GM12878 (cell line): ENCODE results near the gene PODN. TPM values are rescaled to one million over a fixed set of nuclear protein-coding genes. Genes with fewer than 3 reads are reported as not detected.

Experiments used
- ATAC-seq: fragments of 200-7000 bp; cut with Tn5 transposase; 3 replicates; pipeline ENCODE4 v1.9.1; 2020; ENCODE audit warnings: mild to moderate bottlenecking, moderate library complexity
- BruUV-seq: library from RNA; stranded (reverse); fragments of 400-500 nt; replicated peaks from 2 replicates; lab custom pipeline; 2021; lab: Mats Ljungman, UMichigan
- CTCF ChIA-PET: fragments of 300-600 bp; sonication (Branson Sonifier 250); formaldehyde crosslinking; extraction: SDS; loops from one replicate; lab custom pipeline; 2021; ENCODE audit warnings: inconsistent platforms; lab: Yijun Ruan, JAX
- POLR2A ChIA-PET: fragments of 350-600 bp; formaldehyde crosslinking; extraction: SDS; loops from one replicate; lab custom pipeline; 2021; ENCODE audit warnings: inconsistent platforms; lab: Charles Lee
- RAD21 ChIA-PET: fragments of 300-600 bp; sonication (Branson Sonifier 250); formaldehyde crosslinking; loops from one replicate; lab custom pipeline; 2023; ENCODE audit warnings: antibody characterized with exemption; ENCODE audit not compliant: unreplicated experiment; lab: Charles Lee
- SMC1A ChIA-PET: fragments of 300-600 bp; sonication (Branson Sonifier 250); formaldehyde crosslinking; loops from one replicate; lab custom pipeline; 2023; ENCODE audit not compliant: unreplicated experiment, uncharacterized antibody; lab: Charles Lee
- DNase-seq: peaks from one replicate; pipeline ENCODE4 v3.0.0-alpha.2; 2011; ENCODE audit warnings: low read depth, low spot score
- FAIRE-seq: peaks from 3 replicates; lab custom pipeline; 2011; peaks lifted over from hg19 to GRCh38; lab: Jason Lieb, UNC
- H2AFZ ChIP-seq: 2 replicates; pipeline ENCODE4 v1.6.0; 2011; ENCODE audit warnings: low read depth, low read length, control low read depth; ENCODE audit not compliant: control insufficient read depth
- H3K27ac ChIP-seq: 2 replicates; pipeline ENCODE4 v1.5.1; 2011; ENCODE audit warnings: control low read depth; ENCODE audit not compliant: control insufficient read depth, insufficient read depth
- H3K27me3 ChIP-seq, 2 experiments: replicated peaks in 1 of 2; 2 replicates each; pipeline versions ENCODE4 v1.6.0 to v1.6.1; 2011; ENCODE audit warnings: low read length in 1 of 2; ENCODE audit not compliant: control insufficient read depth in 2 of 2, insufficient read depth in 2 of 2
- H3K36me3 ChIP-seq, 2 experiments: 2 replicates each; pipeline ENCODE4 v1.5.1; 2011; ENCODE audit warnings: low read length in 1 of 2; ENCODE audit not compliant: control insufficient read depth in 2 of 2, insufficient read depth in 2 of 2
- H3K4me1 ChIP-seq: 2 replicates; pipeline ENCODE4 v1.6.1; 2011; ENCODE audit warnings: mild to moderate bottlenecking, low read length, moderate library complexity, mixed read lengths; ENCODE audit not compliant: control insufficient read depth, insufficient read depth
- H3K4me2 ChIP-seq: 2 replicates; pipeline ENCODE4 v1.6.0; 2011; ENCODE audit warnings: control low read depth; ENCODE audit not compliant: control insufficient read depth, insufficient read depth
- H3K4me3 ChIP-seq: fragments of 200-600 bp; sonication (generic); 2 replicates; pipeline ENCODE4 v1.5.1; 2016
- H3K79me2 ChIP-seq: 2 replicates; pipeline ENCODE4 v1.6.0; 2011; ENCODE audit warnings: low read length; ENCODE audit not compliant: control insufficient read depth, insufficient read depth
- H3K9ac ChIP-seq: 2 replicates; pipeline ENCODE4 v1.8.0; 2011; ENCODE audit warnings: low read length, control low read depth, mixed read lengths; ENCODE audit not compliant: control insufficient read depth, insufficient read depth
- H3K9me3 ChIP-seq: replicated peaks from 3 replicates; pipeline ENCODE4 v1.5.1; 2011; ENCODE audit warnings: mild to moderate bottlenecking, low read length; ENCODE audit not compliant: control insufficient read depth, insufficient read depth
- H4K20me1 ChIP-seq: 2 replicates; pipeline ENCODE4 v1.6.0; 2011; ENCODE audit not compliant: control insufficient read depth, insufficient read depth
- E2F8 ChIP-seq: fragments of 450-650 bp; IDR thresholded peaks from 2 replicates; pipeline ENCODE4 v1.6.1; 2018; ENCODE audit warnings: mild to moderate bottlenecking, low read depth, moderate library complexity; ENCODE audit not compliant: partially characterized antibody
- JUNB ChIP-seq: IDR thresholded peaks from 2 replicates; pipeline ENCODE4 v1.6.1; 2016; ENCODE audit warnings: antibody characterized with exemption, mild to moderate bottlenecking
- NFYB ChIP-seq: IDR thresholded peaks from 2 replicates; pipeline ENCODE4 v1.6.1; 2011; ENCODE audit warnings: low read depth, mild to moderate bottlenecking, low read length, improper control_type of control experiment, moderate library complexity; ENCODE audit not compliant: insufficient read depth
- POLR2A ChIP-seq: IDR thresholded peaks from 2 replicates; pipeline ENCODE4 v1.6.1; 2011; ENCODE audit warnings: low read depth, mild to moderate bottlenecking, low read length
- PRDM15 ChIP-seq: fragments of 450-650 bp; formaldehyde crosslinking; IDR thresholded peaks from 2 replicates; pipeline ENCODE4 v1.4.0; 2020; ENCODE audit warnings: mild to moderate bottlenecking, moderate library complexity
- SMARCA5 ChIP-seq: fragments of 450-650 bp; IDR thresholded peaks from 2 replicates; pipeline ENCODE4 v1.6.1; 2017; ENCODE audit warnings: mild to moderate bottlenecking
- SREBF1 ChIP-seq: IDR thresholded peaks from 2 replicates; pipeline ENCODE4 v1.6.1; 2012; ENCODE audit warnings: mild to moderate bottlenecking, low read length
- WRNIP1 ChIP-seq: IDR thresholded peaks from 2 replicates; pipeline ENCODE4 v1.6.1; 2011; ENCODE audit warnings: low read depth, low read length, improper control_type of control experiment, borderline replicate concordance
- YBX1 ChIP-seq: fragments of 450-650 bp; IDR thresholded peaks from 2 replicates; pipeline ENCODE4 v1.6.1; 2016; ENCODE audit warnings: antibody characterized with exemption
- WGBS: methylation state at CpG from one replicate; pipeline ENCODE4 v1.1.6; 2016; ENCODE audit warnings: low lambda C conversion rate; ENCODE audit not compliant: insufficient replicate concordance, insufficient coverage; ENCODE audit errors: missing lambda C conversion rate; 5-methylcytosine and 5-hydroxymethylcytosine counted together
- in situ Hi-C: fragments of 300-500 bp; cut with MboI; formaldehyde crosslinking; loops from 9 replicates; pipeline ENCODE4 v1.14.3; 2018; ENCODE audit warnings: mixed read lengths
- intact Hi-C: fragments of 100-400 bp; cut with micrococcal nuclease; formaldehyde crosslinking; loops from one replicate; pipeline ENCODE4 v1.14.2; 2022; ENCODE audit not compliant: unreplicated experiment
- polyA plus RNA-seq, 11 experiments: library from polyadenylated mRNA; depleted of rRNA in 4 of 11; unstranded in 6 of 11; stranded (reverse) in 5 of 11; fragments of >200 nt; fragmentation: Nextera tagmentation in 4 of 11; fragmentation: Illumina TruSeq in 1 of 11; extraction: Ambion mirVana in 4 of 11; extraction: Trizol in 1 of 11; gene quantifications; 1 replicate in 1 of 11; 2 replicates in 10 of 11; pipeline versions ENCODE4 v1.2.1 to v1.2.3, GENCODE V29; 2011 to 2016; ENCODE audit warnings: inconsistent platforms in 2 of 11, missing spikeins in 2 of 11, low read depth in 1 of 11
- total RNA-seq, 4 experiments: library from RNA; depleted of rRNA in 3 of 4; stranded (reverse); fragments of >200 nt in 3 of 4; fragmentation: Illumina TruSeq in 1 of 4; extraction: Trizol in 1 of 4; gene quantifications; 2 replicates each; pipeline versions ENCODE4 v1.2.1 to v1.2.3, GENCODE V29; 2013 to 2021

The PODN gene
- total and polyA plus RNA-seq, 10 of the 15 experiments (the other 5 are each of a cell fraction or from before 2014, with no cell fraction given) = 0.10 TPM; not detected in 9

- 41% methylated on average over 5 of the region's 5 CpGs for WGBS
- H3K9ac ChIP-seq = no peak overlapping the region
- RAD21 ChIA-PET = no interaction called here
- DNase-seq = no peak
- no peaks in the 10 kb centered on the region for H3K4me1 ChIP-seq
- intact Hi-C loops = no loop called here
- H3K9me3 ChIP-seq = no peaks in the 10 kb centered on the region; the same call in 2 of the 3 replicates
- no peaks in the 10 kb centered on the region for H3K79me2 ChIP-seq
- H3K27me3 ChIP-seq = no peaks in the 10 kb centered on the region
- H2AFZ ChIP-seq = no peak overlapping the region
- POLR2A ChIA-PET = no interaction called here
- H3K4me2 ChIP-seq = no peak overlapping the region
- no peaks in the 10 kb centered on the region for H3K36me3 ChIP-seq
- H4K20me1 ChIP-seq = no peaks in the 10 kb centered on the region
- no peak overlapping the region for H3K27ac ChIP-seq
- no peak for ATAC-seq
- no TSS peak for BruUV-seq
- CTCF ChIA-PET = no interaction called here
- SMC1A ChIA-PET = no interaction called here
- TF ChIP-seq POLR2A (no peak), PRDM15 (CRISPR knock-in tag) (no peak), SREBF1 (no peak), JUNB (no peak), WRNIP1 (no peak), NFYB (no peak), SMARCA5 (no peak), E2F8 (no peak), YBX1 (no peak)
- no peak for FAIRE-seq
- in situ Hi-C loops = no loop called here
- no peak overlapping the region for H3K4me3 ChIP-seq
Measured at GRCh38 chr1:53111693-53112092, 49.7 kb downstream of the PODN start.
